Activated CD8-positive, alpha-beta memory T cell treated with anti-CD3 and anti-CD28 coated beads, Interleukin-2, amount 10 ng/mL, durations not matched to agents 7 days and 5 days (primary cell): ENCODE measurements around the gene LIF. TPM values are rescaled to one million over a fixed set of nuclear protein-coding genes. Genes with fewer than 3 reads are reported as not detected.
"Not testable (repeated sequence)": the region's sequence is repeated elsewhere in the genome, so short reads cannot be mapped to it uniquely, and the experiment has no call there.

Experiments used
- ATAC-seq: fragments of 150-1000 bp; cut with Tn5 transposase; one replicate; pipeline ENCODE4 v1.10.0; 2021; ENCODE audit warnings: moderate library complexity
- CTCF ChIA-PET: fragments of 350-600 bp; sonication (Branson Sonifier 250); formaldehyde crosslinking; loops from one replicate; lab custom pipeline; 2021; ENCODE audit warnings: antibody characterized with exemption; lab: Charles Lee
- DNase-seq: peaks from one replicate; pipeline ENCODE4 v3.0.0-alpha.2; 2020
- H3K27ac Mint-ChIP-seq: one replicate; pipeline ENCODE4 v1.8.0; 2021; ENCODE audit warnings: mild to moderate bottlenecking, mixed read lengths
- H3K27me3 Mint-ChIP-seq: one replicate; pipeline ENCODE4 v1.8.0; 2021; ENCODE audit warnings: mixed read lengths
- H3K36me3 Mint-ChIP-seq: one replicate; pipeline ENCODE4 v1.8.0; 2021; ENCODE audit warnings: mild to moderate bottlenecking, mixed read lengths
- H3K4me1 Mint-ChIP-seq: one replicate; pipeline ENCODE4 v1.8.0; 2021; ENCODE audit warnings: mixed read lengths
- H3K4me3 Mint-ChIP-seq: one replicate; pipeline ENCODE4 v1.8.0; 2021; ENCODE audit warnings: mild to moderate bottlenecking, moderate library complexity, mixed read lengths
- H3K9me3 Mint-ChIP-seq: one replicate; pipeline ENCODE4 v1.8.0; 2022; ENCODE audit warnings: low read depth, mixed read lengths
- total RNA-seq, 2 experiments: library from RNA; stranded (reverse); gene quantifications; one replicate each; pipeline ENCODE4 v1.2.3, GENCODE V29; 2021

The LIF gene
- total RNA-seq, 2 experiments from 2014 or later: 107 to 304 TPM

GRCh38 chr22:30221121-30221992, 25.2 kb downstream of the LIF start:
- no peaks in the 10 kb centered on the region for H3K27me3 Mint-ChIP-seq
- peaks cover 3% of the 10 kb centered on the region for H3K9me3 Mint-ChIP-seq
- DNase-seq: peak; percentile 91
- no peaks in the 10 kb centered on the region for H3K36me3 Mint-ChIP-seq
- H3K4me3 Mint-ChIP-seq: peak overlapping the region; percentile 57
- peaks cover 87% of the 10 kb centered on the region for H3K4me1 Mint-ChIP-seq
- ATAC-seq: peak; percentile 77
- peak overlapping the region; percentile 97 for H3K27ac Mint-ChIP-seq
- CTCF ChIA-PET: interaction anchor here (0.7 to 2.3 kb wide), 10 partner anchors 13 to 117 kb away, joined by 3 to 7 read pairs (median 4); no protein-coding TSS in a partner anchor

- peaks cover 86% of the 10 kb centered on the region for H3K4me1 Mint-ChIP-seq
- CTCF ChIA-PET: interaction anchor here (0.9 to 2.3 kb wide), 8 partner anchors 12 to 116 kb away, joined by 3 to 7 read pairs (median 4); no protein-coding TSS in a partner anchor
- peaks cover 3% of the 10 kb centered on the region for H3K9me3 Mint-ChIP-seq
- no peaks in the 10 kb centered on the region for H3K27me3 Mint-ChIP-seq
- ATAC-seq: peak; percentile 7
- no peak for DNase-seq
- H3K27ac Mint-ChIP-seq: peak overlapping the region; percentile 97
- peak overlapping the region; percentile 57 for H3K4me3 Mint-ChIP-seq
- no peaks in the 10 kb centered on the region for H3K36me3 Mint-ChIP-seq
Observed at GRCh38 chr22:30220338-30221012, 26.1 kb downstream of the LIF start.

- no peak overlapping the region for H3K4me3 Mint-ChIP-seq
- no peaks in the 10 kb centered on the region for H3K9me3 Mint-ChIP-seq
- H3K36me3 Mint-ChIP-seq: no peaks in the 10 kb centered on the region
- H3K27ac Mint-ChIP-seq: peak overlapping the region; percentile 97
- peaks cover 86% of the 10 kb centered on the region for H3K4me1 Mint-ChIP-seq
- H3K27me3 Mint-ChIP-seq: no peaks in the 10 kb centered on the region
- CTCF ChIA-PET: interaction anchor here (1.4 to 2.3 kb wide), 5 partner anchors 11 to 115 kb away, joined by 3 to 7 read pairs (median 5); no protein-coding TSS in a partner anchor
- ATAC-seq: no peak
- no peak for DNase-seq
Observed at GRCh38 chr22:30219668-30220278, 26.8 kb downstream of the LIF start.

- Mint-ChIP-seq H3K4me3 (no peak overlapping the region), H3K27me3 (no peaks in the 10 kb centered on the region), H3K4me1 (peaks cover 85% of the 10 kb centered on the region), H3K9me3 (no peaks in the 10 kb centered on the region), H3K27ac (peak overlapping the region; percentile 97), H3K36me3 (no peaks in the 10 kb centered on the region)
- ATAC-seq (no peak), DNase-seq (no peak)
- CTCF ChIA-PET: no interaction called here
Observed at GRCh38 chr22:30219049-30219654, 27.4 kb downstream of the LIF start.

- Mint-ChIP-seq H3K4me3 (no peak overlapping the region), H3K27ac (peak overlapping the region; percentile 28), H3K36me3 (no peaks in the 10 kb centered on the region), H3K27me3 (no peaks in the 10 kb centered on the region), H3K9me3 (no peaks in the 10 kb centered on the region), H3K4me1 (peaks cover 80% of the 10 kb centered on the region)
- ATAC-seq: no peak
- CTCF ChIA-PET: no interaction called here
- no peak for DNase-seq
Observed at GRCh38 chr22:30217698-30218560, 28.6 kb downstream of the LIF start.

- no peak for ATAC-seq
- no peak overlapping the region for H3K4me3 Mint-ChIP-seq
- H3K27ac Mint-ChIP-seq: peak overlapping the region; percentile 49
- CTCF ChIA-PET: no interaction called here
- no peaks in the 10 kb centered on the region for H3K27me3 Mint-ChIP-seq
- H3K36me3 Mint-ChIP-seq: no peaks in the 10 kb centered on the region
- H3K9me3 Mint-ChIP-seq: no peaks in the 10 kb centered on the region
- H3K4me1 Mint-ChIP-seq: peaks cover 79% of the 10 kb centered on the region
- no peak for DNase-seq
Observed at GRCh38 chr22:30216710-30217109, 29.8 kb downstream of the LIF start.

- peaks cover 78% of the 10 kb centered on the region for H3K4me1 Mint-ChIP-seq
- H3K36me3 Mint-ChIP-seq, H3K4me3 Mint-ChIP-seq, CTCF ChIA-PET, H3K27me3 Mint-ChIP-seq, ATAC-seq, DNase-seq, H3K27ac Mint-ChIP-seq, H3K9me3 Mint-ChIP-seq: not testable (repeated sequence)
Observed at GRCh38 chr22:30216272-30216671, 30.3 kb downstream of the LIF start.

GRCh38 chr22:30214703-30215407, 31.7 kb downstream of the LIF start:
- Mint-ChIP-seq H3K4me1 (peaks cover 67% of the 10 kb centered on the region), H3K9me3 (no peaks in the 10 kb centered on the region), H3K27me3 (no peaks in the 10 kb centered on the region), H3K27ac (peak overlapping the region; percentile 63), H3K36me3 (no peaks in the 10 kb centered on the region), H3K4me3 (no peak overlapping the region)
- DNase-seq (no peak), ATAC-seq (no peak)
- CTCF ChIA-PET: interaction anchor here (0.7 to 1.4 kb wide), 4 partner anchors 9 to 107 kb away, joined by 3 to 5 read pairs (median 4); no protein-coding TSS in a partner anchor

- H3K36me3 Mint-ChIP-seq: no peaks in the 10 kb centered on the region
- peak; percentile 7 for ATAC-seq
Observed at GRCh38 chr22:30212996-30213441, 33.5 kb downstream of the LIF start.

GRCh38 chr22:30212363-30212995, 34.1 kb downstream of the LIF start:
- Mint-ChIP-seq H3K27ac (peak overlapping the region; percentile 77), H3K9me3 (no peaks in the 10 kb centered on the region), H3K4me1 (peaks cover 55% of the 10 kb centered on the region), H3K27me3 (no peaks in the 10 kb centered on the region), H3K4me3 (no peak overlapping the region), H3K36me3 (no peaks in the 10 kb centered on the region)
- peak; percentile 66 for DNase-seq
- peak; percentile 85 for ATAC-seq
- CTCF ChIA-PET: interaction anchor here (1.1 to 1.9 kb wide), 2 partner anchors 27 to 51 kb away, joined by 3 to 6 read pairs; no protein-coding TSS in a partner anchor

More at GRCh38 chr22:30212996-30213441, 33.5 kb downstream of the LIF start:
- H3K9me3 Mint-ChIP-seq: no peaks in the 10 kb centered on the region
- CTCF ChIA-PET: interaction anchor here (1.9 kb wide), 1 partner anchor 50 kb away, joined by 6 read pairs; no protein-coding TSS in a partner anchor
- H3K27me3 Mint-ChIP-seq: no peaks in the 10 kb centered on the region
- H3K27ac Mint-ChIP-seq: peak overlapping the region; percentile 77
- peaks cover 57% of the 10 kb centered on the region for H3K4me1 Mint-ChIP-seq
- H3K4me3 Mint-ChIP-seq: no peak overlapping the region
- no peak for DNase-seq

GRCh38 chr22:30211124-30211820, 35.3 kb downstream of the LIF start:
- Mint-ChIP-seq H3K36me3 (no peaks in the 10 kb centered on the region), H3K9me3 (no peaks in the 10 kb centered on the region), H3K4me3 (no peak overlapping the region), H3K27me3 (no peaks in the 10 kb centered on the region), H3K27ac (no peak overlapping the region), H3K4me1 (peaks cover 52% of the 10 kb centered on the region)
- CTCF ChIA-PET: interaction anchor here (1.1 kb wide), 1 partner anchor 25 kb away, joined by 3 read pairs; no protein-coding TSS in a partner anchor
- ATAC-seq (no peak), DNase-seq (no peak)
